ENCODE measurements around the gene CPA2. TPM values are rescaled to one million over a fixed set of nuclear protein-coding genes. Genes with fewer than 3 reads are reported as not detected.

Gene CPA2
- total RNA-seq, 1 experiment from 2014 or later, result not detected

- no peak for DNase-seq (ENCODE audit: low spot score)
These were observed 12.6 kb downstream of the CPA2 start for GRCh38 chr7:130279286-130279685.

GRCh38 chr7:130279906-130280305 lies 13.2 kb downstream of the CPA2 start:
- no peak for DNase-seq (ENCODE audit: low spot score)

- DNase-seq (ENCODE audit: low spot score), result no peak
These were observed 14.6 kb downstream of the CPA2 start for GRCh38 chr7:130281260-130281659.

GRCh38 chr7:130286881-130287280 lies 20.2 kb downstream of the CPA2 start:
- no peak for DNase-seq (ENCODE audit: low spot score)

DNA sequence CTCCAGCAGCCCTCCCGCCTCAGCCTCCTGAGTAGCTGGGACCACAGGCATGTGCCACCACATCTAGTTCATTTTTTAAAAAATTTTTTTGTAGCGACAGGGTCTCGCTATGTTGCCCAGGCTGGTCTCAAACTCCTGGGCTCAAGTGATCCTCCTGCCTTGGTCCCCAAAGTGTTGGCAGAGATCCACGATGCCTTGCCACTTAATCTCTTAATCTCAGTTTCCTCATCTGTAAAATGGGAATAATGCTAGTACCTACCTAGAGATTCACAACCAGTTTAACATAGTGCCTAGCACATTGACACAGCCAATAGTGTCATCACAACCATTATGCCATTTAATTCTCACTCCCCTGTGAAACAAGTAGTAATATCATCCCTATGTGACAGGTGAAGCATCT lies 21.5 kb downstream of the CPA2 start:
- DNase-seq (ENCODE audit: low spot score), result no peak

GRCh38 chr7:130288829-130289228 lies 22.2 kb downstream of the CPA2 start:
- no peak for DNase-seq (ENCODE audit: low spot score)

- no peak for DNase-seq (ENCODE audit: low spot score)
These were observed 22.8 kb downstream of the CPA2 start for GRCh38 chr7:130289478-130289877.

DNA sequence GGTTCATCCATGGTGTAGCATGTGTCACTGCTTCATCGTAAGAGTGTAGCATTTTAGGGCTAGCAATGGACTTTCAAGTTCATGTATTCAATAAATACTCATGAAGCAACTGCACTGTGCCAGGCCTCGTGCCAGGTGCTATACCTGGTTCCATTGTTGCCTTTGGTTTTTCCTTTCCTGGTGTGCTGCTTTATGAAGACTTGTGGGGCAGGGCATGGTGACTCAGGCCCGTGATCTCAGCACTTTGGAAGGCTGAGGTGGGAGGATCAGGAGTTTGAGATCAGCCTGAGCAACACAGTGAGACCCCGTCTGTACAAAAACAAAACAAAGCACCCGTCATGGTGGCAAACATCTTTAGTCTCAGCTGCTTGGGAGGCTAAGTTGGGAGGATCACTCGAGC lies 24.1 kb downstream of the CPA2 start:
- DNase-seq (ENCODE audit: low spot score), result peak; percentile 66

GRCh38 chr7:130292682-130293257 lies 26.1 kb downstream of the CPA2 start, which contains the start of gene CPA4:
Gene CPA4 (plus strand): TSS chr7:130293161. CDS start chr7:130293181, 20 bp downstream.
- DNase-seq (ENCODE audit: low spot score), result peak; percentile 70

DNA sequence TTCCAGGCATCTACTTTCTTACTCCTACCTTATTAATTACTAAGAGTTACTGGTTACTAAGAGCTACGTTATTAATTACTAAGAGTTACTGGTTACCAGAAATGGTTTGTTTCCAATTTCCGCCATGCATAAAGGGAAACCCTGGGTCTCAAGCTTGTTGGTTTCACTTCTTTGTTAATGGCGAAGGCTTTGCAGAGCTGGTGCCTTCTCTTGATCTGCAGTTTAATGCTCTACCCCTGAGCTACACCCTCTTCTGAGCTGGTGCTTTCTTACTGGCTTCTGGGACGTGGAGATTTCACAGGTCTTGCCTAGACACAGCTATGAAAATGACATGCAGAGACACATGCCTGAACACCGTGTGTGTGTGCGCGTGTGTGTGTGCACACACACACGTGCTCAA lies 26.9 kb downstream of the CPA2 start:
- no peak for DNase-seq (ENCODE audit: low spot score)

DNA sequence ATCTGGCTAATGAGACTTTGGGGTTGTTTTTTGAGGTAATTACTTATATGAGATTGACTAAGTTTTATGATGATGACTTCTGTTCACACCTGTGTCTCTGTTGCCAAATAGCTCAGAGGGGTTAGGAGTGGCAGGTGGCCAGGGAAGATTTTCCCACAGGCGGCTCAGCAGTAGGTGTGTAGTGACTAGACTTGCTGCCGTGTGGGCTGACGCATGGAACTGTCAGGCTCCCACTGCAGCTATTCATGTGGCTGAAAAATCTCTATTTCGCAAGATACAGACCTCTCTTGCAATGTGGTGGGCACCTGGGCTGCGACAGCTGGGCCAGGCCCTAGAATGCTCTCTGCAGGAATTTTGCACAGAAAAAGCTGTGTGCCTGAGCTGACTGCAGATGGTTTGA lies 27.7 kb downstream of the CPA2 start:
- no peak for DNase-seq (ENCODE audit: low spot score)

- DNase-seq (ENCODE audit: low spot score), result no peak
These were observed 29.7 kb downstream of the CPA2 start for GRCh38 chr7:130296221-130296951.

GRCh38 chr7:130297628-130298543 lies 31.2 kb downstream of the CPA2 start:
- no peak for DNase-seq (ENCODE audit: low spot score)

GRCh38 chr7:130298544-130299326 lies 32.1 kb downstream of the CPA2 start:
- no peak for DNase-seq (ENCODE audit: low spot score)

DNA sequence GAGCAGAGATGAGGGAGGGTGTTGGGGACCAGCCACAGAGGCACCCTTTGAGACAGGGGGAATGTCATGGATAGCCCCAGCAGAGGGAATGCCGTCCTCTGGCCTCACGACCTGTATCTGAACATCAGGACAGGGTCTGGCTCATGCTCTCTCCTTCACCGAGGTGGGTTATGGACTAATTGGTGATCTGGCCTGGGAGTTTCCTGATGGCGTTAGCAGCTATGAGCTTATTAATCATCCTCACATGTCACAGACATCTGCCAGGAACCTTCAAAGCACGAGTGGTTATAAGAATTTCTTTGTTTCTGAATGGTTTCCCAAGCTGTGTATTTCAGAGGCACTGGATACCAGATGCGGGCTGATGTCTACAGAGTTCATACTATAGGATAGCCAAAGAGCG lies 33.2 kb downstream of the CPA2 start:
- DNase-seq (ENCODE audit: low spot score), result no peak

GRCh38 chr7:130301501-130302020 lies 34.9 kb downstream of the CPA2 start:
- DNase-seq (ENCODE audit: low spot score), result no peak

- DNase-seq (ENCODE audit: low spot score), result no peak
These were observed 36.0 kb downstream of the CPA2 start for GRCh38 chr7:130302649-130303048.

GRCh38 chr7:130303127-130303526 lies 36.5 kb downstream of the CPA2 start:
- DNase-seq (ENCODE audit: low spot score), result no peak

DNA sequence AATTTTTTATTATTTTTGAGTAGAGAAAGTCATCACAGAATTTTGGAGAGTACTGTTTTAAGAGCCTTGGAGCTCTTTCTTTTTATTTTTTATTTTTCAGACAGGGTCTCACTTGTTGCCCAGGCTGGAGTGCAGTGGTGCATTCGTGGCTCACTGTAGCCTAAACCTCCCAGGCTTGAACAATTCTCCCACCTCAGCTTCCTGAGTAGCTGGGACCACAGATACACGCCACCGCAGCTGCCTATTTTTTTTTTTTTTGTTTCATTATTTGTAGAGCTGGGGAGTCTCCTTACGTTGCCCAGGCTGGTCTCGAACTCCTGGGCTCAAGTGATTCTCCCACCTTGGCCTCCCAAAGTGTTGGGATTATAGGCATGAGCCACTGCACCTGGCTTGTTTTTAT lies 36.9 kb downstream of the CPA2 start:
- no peak for DNase-seq (ENCODE audit: low spot score)

- no peak for DNase-seq (ENCODE audit: low spot score)
These were observed 37.3 kb downstream of the CPA2 start for GRCh38 chr7:130303982-130304381.

DNA sequence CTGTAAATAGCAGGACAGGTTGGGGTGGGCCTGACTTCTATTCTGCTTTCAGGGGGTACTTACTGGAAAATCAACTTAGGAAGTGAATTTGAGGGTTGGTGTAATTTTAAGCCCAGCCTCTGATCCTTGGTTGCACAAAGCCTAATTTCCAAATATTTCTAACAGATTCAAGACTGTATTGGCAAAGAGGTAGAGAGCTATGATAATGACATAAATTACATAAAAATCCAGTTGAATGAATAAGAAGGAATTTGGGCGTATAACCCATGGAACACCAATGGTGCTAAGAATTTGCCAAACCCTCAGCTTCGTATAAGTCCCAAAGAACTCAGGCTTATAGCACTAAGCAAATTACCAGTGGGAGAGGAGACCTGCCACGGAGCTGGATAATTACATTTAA lies 38.2 kb downstream of the CPA2 start:
- no peak for DNase-seq (ENCODE audit: low spot score)
